Spleen (tissue), 11 donors: ENCODE measurements around the gene TRAPPC14. TPM values are rescaled to one million over a fixed set of nuclear protein-coding genes. Genes with fewer than 3 reads are reported as not detected.

ENCODE experiments used
- DNase-seq: peaks from one replicate; pipeline ENCODE4 v3.0.0-alpha.2; 2020
- H3K27ac ChIP-seq, 8 donors: fragments of 200-600 bp; sonication (generic) in 7 of 8; 1 replicate in 4 of 8; 2 replicates in 4 of 8; pipeline versions ENCODE4 v1.5.0 to v1.8.0; 2016 to 2021; ENCODE audit warnings: inconsistent platforms in 4 of 8, mild to moderate bottlenecking in 4 of 8, moderate library complexity in 1 of 8
- H3K27me3 ChIP-seq, 7 donors: fragments of 200-600 bp; sonication (generic) in 6 of 7; replicated peaks in 1 of 7; 1 replicate in 4 of 7; 2 replicates in 3 of 7; pipeline versions ENCODE4 v1.5.0 to v1.8.0; 2016 to 2021; ENCODE audit warnings: inconsistent platforms in 3 of 7, mild to moderate bottlenecking in 1 of 7
- H3K36me3 ChIP-seq, 6 donors: fragments of 200-600 bp; sonication (generic) in 5 of 6; 1 replicate in 4 of 6; 2 replicates in 2 of 6; pipeline versions ENCODE4 v1.5.0 to v1.8.0; 2016 to 2021; ENCODE audit warnings: inconsistent platforms in 2 of 6
- H3K4me1 ChIP-seq, 6 donors: fragments of 200-600 bp; sonication (generic) in 5 of 6; 1 replicate in 3 of 6; 2 replicates in 3 of 6; pipeline versions ENCODE4 v1.5.0 to v1.8.0; 2016 to 2021; ENCODE audit warnings: inconsistent platforms in 3 of 6
- H3K4me3 ChIP-seq, 8 donors: fragments of 200-600 bp; sonication (generic) in 7 of 8; 1 replicate in 4 of 8; 2 replicates in 4 of 8; pipeline versions ENCODE4 v1.5.0 to v1.8.0; 2016 to 2021; ENCODE audit warnings: inconsistent platforms in 4 of 8, mild to moderate bottlenecking in 4 of 8, moderate library complexity in 2 of 8
- H3K9me3 ChIP-seq, 8 donors: fragments of 200-600 bp; sonication (generic) in 7 of 8; 1 replicate in 4 of 8; 2 replicates in 4 of 8; pipeline versions ENCODE4 v1.5.0 to v1.8.0; 2016 to 2021; ENCODE audit warnings: inconsistent platforms in 4 of 8
- CTCF ChIP-seq, 11 experiments: fragments of 200-600 bp in 7 of 11; fragments of 450-650 bp in 4 of 11; sonication (generic) in 4 of 11; IDR thresholded peaks in 8 of 11; conservative IDR thresholded peaks in 3 of 11; 1 replicate in 7 of 11; 2 replicates in 4 of 11; pipeline versions ENCODE4 v1.4.0 to v1.8.0; 2016 to 2021; ENCODE audit warnings: antibody characterized with exemption in 11 of 11, inconsistent platforms in 4 of 11, mild to moderate bottlenecking in 1 of 11
- POLR2A ChIP-seq, 3 donors: fragments of 450-650 bp; IDR thresholded peaks; one replicate each; pipeline ENCODE4 v1.5.1; 2017; ENCODE audit warnings: antibody characterized with exemption in 3 of 3, mild to moderate bottlenecking in 1 of 3
- POLR2AphosphoS5 ChIP-seq, 3 donors: sonication (generic); formaldehyde crosslinking; IDR thresholded peaks; one replicate each; pipeline ENCODE4 v1.5.1; 2017; ENCODE audit warnings: antibody characterized with exemption in 3 of 3
- WGBS, 5 donors: extraction: QIAGEN DNeasy Blood & Tissue Kit in 3 of 5; methylation state at CpG; one replicate each; pipeline versions ENCODE4 v1.1.5 to v1.1.7; 2013 to 2018; 5-methylcytosine and 5-hydroxymethylcytosine counted together
- intact Hi-C: fragments of 100-400 bp; cut with DNase I; formaldehyde crosslinking; loops from one replicate; pipeline ENCODE4 v1.15.0; 2023; ENCODE audit warnings: low total_unique reads
- polyA plus RNA-seq, 3 donors: library from polyadenylated mRNA; stranded (reverse); fragments of 200-250 nt; gene quantifications; one replicate each; pipeline ENCODE4 v1.2.1, GENCODE V29; 2013
- total RNA-seq, 7 donors: library from RNA; depleted of rRNA in 3 of 7; stranded (reverse); fragments of >200 nt in 3 of 7; fragmentation: NEBNext Ultra II Directional in 4 of 7; extraction: Animal tissue kit (Norgen Biotek cat#: 25700) in 4 of 7; gene quantifications; one replicate each; pipeline versions ENCODE4 v1.1.0 to v1.2.1, GENCODE V29; 2016 to 2021
- donor health status: healthy with polysubstance abuse.
- donor health status: DM: no; HTN: no; CAD: no; lungs with moderate emphysema.
- donor health status: DM: no; HTN: no; CAD: no.
- donor health status: Bipolar disorder and iron deficiency.
- donor health status: healthy.
- donor health status: DM: no; HTN: no; CAD: no.
- donor health status: DM: yes; HTN: yes; CAD: no.

The TRAPPC14 gene
- total and polyA plus RNA-seq, 10 donors, result 33.0 to 68.7 (median 49.8) TPM

DNA sequence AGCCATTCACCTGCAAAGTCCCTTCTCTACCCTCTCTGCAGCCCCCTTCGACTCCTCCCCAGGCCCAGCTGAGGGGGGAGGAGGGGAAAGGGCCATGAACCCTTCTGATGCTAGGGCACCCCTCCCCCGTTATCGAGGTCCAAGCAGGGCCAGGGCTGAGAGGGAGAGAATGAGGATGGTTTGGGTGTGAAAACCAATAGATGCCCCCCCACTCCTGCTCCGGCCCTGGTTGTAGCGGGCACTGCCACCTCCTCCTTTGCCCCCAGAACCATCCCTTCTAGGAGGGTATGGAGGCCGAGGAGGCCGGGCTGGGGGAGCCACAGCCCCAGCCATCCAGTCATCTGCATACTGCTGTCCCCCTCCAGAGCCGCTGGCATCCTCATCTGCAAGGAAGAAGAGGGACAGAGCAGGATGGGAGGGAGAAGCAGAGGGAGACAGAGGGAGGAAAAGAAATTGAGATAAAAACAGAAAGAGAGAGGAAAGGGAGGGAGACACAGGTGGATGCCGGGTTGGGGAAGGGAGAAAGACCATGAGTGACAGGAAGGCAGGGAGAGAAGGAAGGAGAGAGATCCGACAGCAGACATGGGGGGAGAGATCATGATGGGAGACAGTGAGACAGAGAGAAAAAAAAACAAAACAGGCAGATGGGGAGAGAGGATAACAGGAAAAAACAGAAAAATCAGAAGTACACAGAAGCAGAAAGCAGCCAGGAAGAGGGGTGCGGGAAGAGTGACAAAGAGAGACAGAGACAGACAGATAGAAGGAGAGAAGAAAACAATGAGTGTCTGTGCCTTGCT, 11.8 kb upstream of the TRAPPC14 start:
- peak overlapping the region in 1 of 8 donors; percentile 73 for H3K4me3 ChIP-seq
- no peaks in the 10 kb centered on the region for H3K36me3 ChIP-seq
- 85 to 90% (median 87%) methylated on average over 10 to 11 of the region's 11 CpGs for WGBS, 5 donors
- H3K9me3 ChIP-seq, result no peaks in the 10 kb centered on the region
- H3K4me1 ChIP-seq, result peaks cover 19 to 62% (median 41%) of the 10 kb centered on the region in 6 donors
- H3K27ac ChIP-seq, result no peak overlapping the region
- TF ChIP-seq POLR2AphosphoS5 (IDR thresholded peaks at IDR 0.05) (no peak), POLR2A (IDR thresholded peaks at IDR 0.05) (no peak), CTCF (IDR thresholded peaks at IDR 0.05 in 8 of 11, conservative IDR thresholded peaks at IDR 0.05 in 3 of 11) (no peak)
- H3K27me3 ChIP-seq, result peaks cover 0 to 75% (median 37%) of the 10 kb centered on the region in 7 donors
- intact Hi-C loops, result no loop called here
- DNase-seq, result peak; percentile 69

DNA sequence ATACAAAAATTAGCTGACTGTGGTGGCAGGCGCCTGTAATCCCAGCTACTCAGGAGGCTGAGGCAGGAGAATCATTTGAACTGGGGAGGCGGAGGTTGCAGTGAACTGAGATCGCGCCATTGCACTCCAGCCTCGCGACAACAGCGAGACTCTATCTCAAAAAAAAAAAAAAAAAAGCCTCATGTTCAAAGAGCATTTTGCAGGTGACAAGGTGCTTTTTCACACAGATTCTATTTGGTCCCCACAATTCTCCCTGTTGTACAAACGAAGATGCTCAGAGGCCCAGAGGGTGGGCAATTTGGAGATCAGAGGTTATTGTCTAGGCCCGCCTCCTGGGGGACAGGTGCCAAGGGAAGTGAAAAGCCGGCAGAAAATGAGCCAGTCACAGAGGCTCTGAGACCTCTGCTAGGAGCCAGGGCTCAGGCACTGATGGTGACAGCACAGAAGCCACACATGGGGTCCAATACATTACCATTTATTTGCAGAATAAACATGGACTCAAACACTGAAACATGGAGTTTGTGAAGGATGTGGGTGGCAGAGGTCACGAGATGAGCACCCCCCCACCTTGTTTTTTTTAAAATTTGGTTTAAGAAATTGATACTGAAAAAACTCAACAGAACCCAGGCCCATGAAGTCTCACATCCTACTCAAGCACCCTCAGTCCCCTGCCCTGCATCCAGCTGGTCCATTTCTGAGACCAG, 10.8 kb upstream of the TRAPPC14 start:
- H3K4me1 ChIP-seq, result peaks cover 19 to 62% (median 41%) of the 10 kb centered on the region in 6 donors

DNA sequence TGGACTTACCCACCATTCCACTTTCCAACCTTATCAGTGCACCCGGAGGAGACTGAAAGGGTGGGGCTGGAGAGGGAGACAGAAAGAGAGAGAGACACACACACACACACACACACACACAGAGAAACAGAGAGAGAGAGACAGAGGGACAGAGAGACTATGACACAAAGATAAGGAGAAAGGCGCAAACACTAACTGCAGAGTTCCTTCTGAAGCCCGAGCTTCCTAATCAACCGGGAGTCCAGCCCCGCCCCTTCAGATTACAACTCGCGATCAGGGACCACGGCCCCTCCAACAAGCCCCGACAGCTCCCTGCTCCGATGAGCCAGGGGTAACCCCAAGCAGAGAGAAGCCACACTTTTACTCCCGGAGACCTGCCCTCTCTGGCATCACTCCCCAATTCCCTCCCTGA, 9.4 kb upstream of the TRAPPC14 start:
- Histone ChIP-seq H3K4me3 (peak overlapping the region in 7 of 8 donors; percentile 8 to 61 (median 29)), H3K27me3 (peaks cover 0 to 77% (median 37%) of the 10 kb centered on the region in 7 donors), H3K36me3 (no peaks in the 10 kb centered on the region), H3K9me3 (no peaks in the 10 kb centered on the region), H3K27ac (peak overlapping the region in 6 of 8 donors; percentile 32 to 71 (median 62)), H3K4me1 (peaks cover 19 to 73% (median 41%) of the 10 kb centered on the region in 6 donors)
- no peak for TF ChIP-seq CTCF (IDR thresholded peaks at IDR 0.05 in 8 of 11, conservative IDR thresholded peaks at IDR 0.05 in 3 of 11)
- TF ChIP-seq POLR2A (IDR thresholded peaks at IDR 0.05), result no peak
- TF ChIP-seq POLR2AphosphoS5 (IDR thresholded peaks at IDR 0.05), result no peak
- WGBS, 5 donors, result 2 to 5% (median 3%) methylated on average over 11 of the region's 11 CpGs
- intact Hi-C loops, result no loop called here
- DNase-seq, result peak; percentile 52

More for the DNA sequence above, 10.8 kb upstream of the TRAPPC14 start:
- no peak for TF ChIP-seq CTCF (IDR thresholded peaks at IDR 0.05 in 8 of 11, conservative IDR thresholded peaks at IDR 0.05 in 3 of 11)
- TF ChIP-seq POLR2A (IDR thresholded peaks at IDR 0.05), result no peak
- no peak for TF ChIP-seq POLR2AphosphoS5 (IDR thresholded peaks at IDR 0.05)
- DNase-seq, result peak; percentile 60
- intact Hi-C loops, result no loop called here
- WGBS, 5 donors, result 69 to 84% (median 82%) methylated on average over 11 of the region's 11 CpGs
- no peak overlapping the region for H3K4me3 ChIP-seq
- peaks cover 0 to 76% (median 37%) of the 10 kb centered on the region in 7 donors for H3K27me3 ChIP-seq
- peak overlapping the region in 4 of 8 donors; percentile 41 to 71 (median 64) for H3K27ac ChIP-seq
- H3K9me3 ChIP-seq, result no peaks in the 10 kb centered on the region
- H3K36me3 ChIP-seq, result no peaks in the 10 kb centered on the region
